Measurements from ENCODE around the gene CGAS. TPM values are rescaled to one million over a fixed set of nuclear protein-coding genes. Genes with fewer than 3 reads are reported as not detected.
A peak's percentile ranks its signal among the peaks of the same experiment; 100 is the strongest.

CGAS gene
- total and polyA plus RNA-seq, 9 of the 15 experiments (the other 6 are each of a cell fraction or from before 2014, with no cell fraction given), result 0.01 to 0.32 (median 0.06) TPM; not detected in 2

- TF ChIP-seq, protein P1, sequence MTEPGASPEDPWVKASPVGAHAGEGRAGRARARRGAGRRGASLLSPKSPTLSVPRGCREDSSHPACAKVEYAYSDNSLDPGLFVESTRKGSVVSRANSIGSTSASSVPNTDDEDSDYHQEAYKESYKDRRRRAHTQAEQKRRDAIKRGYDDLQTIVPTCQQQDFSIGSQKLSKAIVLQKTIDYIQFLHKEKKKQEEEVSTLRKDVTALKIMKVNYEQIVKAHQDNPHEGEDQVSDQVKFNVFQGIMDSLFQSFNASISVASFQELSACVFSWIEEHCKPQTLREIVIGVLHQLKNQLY (CRISPR knock-in tag; conservative IDR thresholded peaks at IDR 0.05), result no peak
- TF ChIP-seq LEF1 (IDR thresholded peaks at IDR 0.05) (peak; percentile 54; the same call in 1 of the 2 replicates), ZBTB11 (CRISPR knock-in tag; IDR thresholded peaks at IDR 0.05) (no peak; a peak in 1 of 6 replicates), MCM7 (IDR thresholded peaks at IDR 0.05) (no peak), RBM15 (IDR thresholded peaks at IDR 0.05; ENCODE audit: insufficient read depth, low read length) (no peak), MAZ (CRISPR knock-in tag; conservative IDR thresholded peaks at IDR 0.05 in 1 of 2, IDR thresholded peaks at IDR 0.05 in 1 of 2) (peak in 1 of 2 experiments; percentile 80; a peak in 3 of 4 replicates), ELF4 (CRISPR knock-in tag; IDR thresholded peaks at IDR 0.05) (no peak)
- TF ChIP-seq, protein P2, sequence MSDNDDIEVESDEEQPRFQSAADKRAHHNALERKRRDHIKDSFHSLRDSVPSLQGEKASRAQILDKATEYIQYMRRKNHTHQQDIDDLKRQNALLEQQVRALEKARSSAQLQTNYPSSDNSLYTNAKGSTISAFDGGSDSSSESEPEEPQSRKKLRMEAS (CRISPR knock-in tag; IDR thresholded peaks at IDR 0.05), result peak; percentile 56; the same call in 1 of the 2 replicates
- TF ChIP-seq, protein P3, sequence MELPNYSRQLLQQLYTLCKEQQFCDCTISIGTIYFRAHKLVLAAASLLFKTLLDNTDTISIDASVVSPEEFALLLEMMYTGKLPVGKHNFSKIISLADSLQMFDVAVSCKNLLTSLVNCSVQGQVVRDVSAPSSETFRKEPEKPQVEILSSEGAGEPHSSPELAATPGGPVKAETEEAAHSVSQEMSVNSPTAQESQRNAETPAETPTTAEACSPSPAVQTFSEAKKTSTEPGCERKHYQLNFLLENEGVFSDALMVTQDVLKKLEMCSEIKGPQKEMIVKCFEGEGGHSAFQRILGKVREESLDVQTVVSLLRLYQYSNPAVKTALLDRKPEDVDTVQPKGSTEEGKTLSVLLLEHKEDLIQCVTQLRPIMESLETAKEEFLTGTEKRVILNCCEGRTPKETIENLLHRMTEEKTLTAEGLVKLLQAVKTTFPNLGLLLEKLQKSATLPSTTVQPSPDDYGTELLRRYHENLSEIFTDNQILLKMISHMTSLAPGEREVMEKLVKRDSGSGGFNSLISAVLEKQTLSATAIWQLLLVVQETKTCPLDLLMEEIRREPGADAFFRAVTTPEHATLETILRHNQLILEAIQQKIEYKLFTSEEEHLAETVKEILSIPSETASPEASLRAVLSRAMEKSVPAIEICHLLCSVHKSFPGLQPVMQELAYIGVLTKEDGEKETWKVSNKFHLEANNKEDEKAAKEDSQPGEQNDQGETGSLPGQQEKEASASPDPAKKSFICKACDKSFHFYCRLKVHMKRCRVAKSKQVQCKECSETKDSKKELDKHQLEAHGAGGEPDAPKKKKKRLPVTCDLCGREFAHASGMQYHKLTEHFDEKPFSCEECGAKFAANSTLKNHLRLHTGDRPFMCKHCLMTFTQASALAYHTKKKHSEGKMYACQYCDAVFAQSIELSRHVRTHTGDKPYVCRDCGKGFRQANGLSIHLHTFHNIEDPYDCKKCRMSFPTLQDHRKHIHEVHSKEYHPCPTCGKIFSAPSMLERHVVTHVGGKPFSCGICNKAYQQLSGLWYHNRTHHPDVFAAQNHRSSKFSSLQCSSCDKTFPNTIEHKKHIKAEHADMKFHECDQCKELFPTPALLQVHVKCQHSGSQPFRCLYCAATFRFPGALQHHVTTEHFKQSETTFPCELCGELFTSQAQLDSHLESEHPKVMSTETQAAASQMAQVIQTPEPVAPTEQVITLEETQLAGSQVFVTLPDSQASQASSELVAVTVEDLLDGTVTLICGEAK (IDR thresholded peaks at IDR 0.05), result peak; percentile 30; the same call in 1 of the 2 replicates
- TF ChIP-seq, protein P3 (CRISPR knock-in tag; IDR thresholded peaks at IDR 0.05), result no peak
These were observed 9.6 kb upstream of the CGAS start, which contains the start of gene MTO1 (continued) for GRCh38 chr6:73461537-73462350.

Data from K562 (cell line).